Ishikawa (cell line): ENCODE results near the gene TRIM5.

Experiments
- TCF12 ChIP-seq: IDR thresholded peaks from 2 replicates; pipeline ENCODE4 v1.6.1; 2012; ENCODE audit warnings: low read depth
- YY1 ChIP-seq: IDR thresholded peaks from 2 replicates; pipeline ENCODE4 v1.6.1; 2012; ENCODE audit warnings: low read depth
- TF ChIP-seq, protein P1 (sequence below): IDR thresholded peaks from 2 replicates; pipeline ENCODE4 v1.6.1; 2012
- TF ChIP-seq, protein P2 (sequence below): IDR thresholded peaks from 2 replicates; pipeline ENCODE4 v1.6.1; 2012; ENCODE audit warnings: low read depth, mild to moderate bottlenecking

DNA sequence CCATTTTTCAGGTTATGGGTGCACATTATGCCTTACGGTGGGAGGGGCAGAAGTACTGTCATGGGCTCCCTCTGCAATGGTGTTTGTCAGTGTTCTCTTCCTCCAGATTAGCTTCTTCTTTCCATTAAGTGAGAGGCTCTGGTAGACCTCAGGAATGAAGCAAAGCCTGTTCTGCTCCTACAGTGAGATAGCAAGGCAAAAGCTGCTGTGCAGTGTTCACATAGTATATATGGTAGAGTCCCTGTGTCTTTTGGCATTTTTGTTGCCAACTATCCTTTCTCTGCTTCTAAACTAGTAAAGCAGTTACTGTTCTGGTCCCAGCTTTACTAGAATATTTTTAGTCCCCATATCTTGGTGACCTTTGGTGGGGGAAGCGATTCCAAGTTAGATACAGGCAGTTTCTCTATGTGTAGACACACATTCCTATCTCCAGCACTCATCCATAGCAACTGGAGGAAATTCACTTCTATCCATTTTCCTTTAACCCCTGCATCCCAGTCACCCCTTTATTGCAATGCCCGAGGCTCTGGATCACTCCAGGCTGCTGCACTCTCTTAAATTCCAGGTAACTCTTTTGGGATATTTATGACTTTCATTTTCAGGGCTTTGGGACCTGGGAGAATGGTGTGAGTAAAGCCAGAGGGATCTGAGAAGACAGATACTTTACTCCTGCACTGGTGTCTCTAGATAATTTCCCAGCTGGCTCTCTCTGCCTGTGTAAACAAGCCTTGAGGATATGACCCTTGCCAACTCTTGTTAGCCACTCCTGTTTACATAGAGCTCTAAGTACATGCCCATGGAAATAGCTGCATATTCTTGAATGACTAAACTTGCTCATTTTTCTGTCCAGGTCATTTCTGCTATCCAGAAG lies 64.0 kb downstream of the TRIM5 start:
- TF ChIP-seq YY1 (no peak), TCF12 (no peak)
- TF ChIP-seq, protein P1, sequence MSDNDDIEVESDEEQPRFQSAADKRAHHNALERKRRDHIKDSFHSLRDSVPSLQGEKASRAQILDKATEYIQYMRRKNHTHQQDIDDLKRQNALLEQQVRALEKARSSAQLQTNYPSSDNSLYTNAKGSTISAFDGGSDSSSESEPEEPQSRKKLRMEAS, result no peak
- TF ChIP-seq, protein P2, sequence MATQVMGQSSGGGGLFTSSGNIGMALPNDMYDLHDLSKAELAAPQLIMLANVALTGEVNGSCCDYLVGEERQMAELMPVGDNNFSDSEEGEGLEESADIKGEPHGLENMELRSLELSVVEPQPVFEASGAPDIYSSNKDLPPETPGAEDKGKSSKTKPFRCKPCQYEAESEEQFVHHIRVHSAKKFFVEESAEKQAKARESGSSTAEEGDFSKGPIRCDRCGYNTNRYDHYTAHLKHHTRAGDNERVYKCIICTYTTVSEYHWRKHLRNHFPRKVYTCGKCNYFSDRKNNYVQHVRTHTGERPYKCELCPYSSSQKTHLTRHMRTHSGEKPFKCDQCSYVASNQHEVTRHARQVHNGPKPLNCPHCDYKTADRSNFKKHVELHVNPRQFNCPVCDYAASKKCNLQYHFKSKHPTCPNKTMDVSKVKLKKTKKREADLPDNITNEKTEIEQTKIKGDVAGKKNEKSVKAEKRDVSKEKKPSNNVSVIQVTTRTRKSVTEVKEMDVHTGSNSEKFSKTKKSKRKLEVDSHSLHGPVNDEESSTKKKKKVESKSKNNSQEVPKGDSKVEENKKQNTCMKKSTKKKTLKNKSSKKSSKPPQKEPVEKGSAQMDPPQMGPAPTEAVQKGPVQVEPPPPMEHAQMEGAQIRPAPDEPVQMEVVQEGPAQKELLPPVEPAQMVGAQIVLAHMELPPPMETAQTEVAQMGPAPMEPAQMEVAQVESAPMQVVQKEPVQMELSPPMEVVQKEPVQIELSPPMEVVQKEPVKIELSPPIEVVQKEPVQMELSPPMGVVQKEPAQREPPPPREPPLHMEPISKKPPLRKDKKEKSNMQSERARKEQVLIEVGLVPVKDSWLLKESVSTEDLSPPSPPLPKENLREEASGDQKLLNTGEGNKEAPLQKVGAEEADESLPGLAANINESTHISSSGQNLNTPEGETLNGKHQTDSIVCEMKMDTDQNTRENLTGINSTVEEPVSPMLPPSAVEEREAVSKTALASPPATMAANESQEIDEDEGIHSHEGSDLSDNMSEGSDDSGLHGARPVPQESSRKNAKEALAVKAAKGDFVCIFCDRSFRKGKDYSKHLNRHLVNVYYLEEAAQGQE, result no peak
